ENCODE results near the gene KCTD17.

GRCh38 chr22:37057226-37057625 lies 5.7 kb downstream of the KCTD17 start:
- TF ChIP-seq, protein P1, sequence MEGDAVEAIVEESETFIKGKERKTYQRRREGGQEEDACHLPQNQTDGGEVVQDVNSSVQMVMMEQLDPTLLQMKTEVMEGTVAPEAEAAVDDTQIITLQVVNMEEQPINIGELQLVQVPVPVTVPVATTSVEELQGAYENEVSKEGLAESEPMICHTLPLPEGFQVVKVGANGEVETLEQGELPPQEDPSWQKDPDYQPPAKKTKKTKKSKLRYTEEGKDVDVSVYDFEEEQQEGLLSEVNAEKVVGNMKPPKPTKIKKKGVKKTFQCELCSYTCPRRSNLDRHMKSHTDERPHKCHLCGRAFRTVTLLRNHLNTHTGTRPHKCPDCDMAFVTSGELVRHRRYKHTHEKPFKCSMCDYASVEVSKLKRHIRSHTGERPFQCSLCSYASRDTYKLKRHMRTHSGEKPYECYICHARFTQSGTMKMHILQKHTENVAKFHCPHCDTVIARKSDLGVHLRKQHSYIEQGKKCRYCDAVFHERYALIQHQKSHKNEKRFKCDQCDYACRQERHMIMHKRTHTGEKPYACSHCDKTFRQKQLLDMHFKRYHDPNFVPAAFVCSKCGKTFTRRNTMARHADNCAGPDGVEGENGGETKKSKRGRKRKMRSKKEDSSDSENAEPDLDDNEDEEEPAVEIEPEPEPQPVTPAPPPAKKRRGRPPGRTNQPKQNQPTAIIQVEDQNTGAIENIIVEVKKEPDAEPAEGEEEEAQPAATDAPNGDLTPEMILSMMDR (IDR thresholded peaks at IDR 0.05 in 8 of 11, conservative IDR thresholded peaks at IDR 0.05 in 3 of 11) = no peak
- TF ChIP-seq POLR2A (IDR thresholded peaks at IDR 0.05) (no peak), POLR2AphosphoS5 (IDR thresholded peaks at IDR 0.05) (no peak)
